ENCODE data around the gene TATDN2.
"Not testable (repeated sequence)": the region's sequence is repeated elsewhere in the genome, so short reads cannot be mapped to it uniquely, and the experiment has no call there.

Gene TATDN2

DNA sequence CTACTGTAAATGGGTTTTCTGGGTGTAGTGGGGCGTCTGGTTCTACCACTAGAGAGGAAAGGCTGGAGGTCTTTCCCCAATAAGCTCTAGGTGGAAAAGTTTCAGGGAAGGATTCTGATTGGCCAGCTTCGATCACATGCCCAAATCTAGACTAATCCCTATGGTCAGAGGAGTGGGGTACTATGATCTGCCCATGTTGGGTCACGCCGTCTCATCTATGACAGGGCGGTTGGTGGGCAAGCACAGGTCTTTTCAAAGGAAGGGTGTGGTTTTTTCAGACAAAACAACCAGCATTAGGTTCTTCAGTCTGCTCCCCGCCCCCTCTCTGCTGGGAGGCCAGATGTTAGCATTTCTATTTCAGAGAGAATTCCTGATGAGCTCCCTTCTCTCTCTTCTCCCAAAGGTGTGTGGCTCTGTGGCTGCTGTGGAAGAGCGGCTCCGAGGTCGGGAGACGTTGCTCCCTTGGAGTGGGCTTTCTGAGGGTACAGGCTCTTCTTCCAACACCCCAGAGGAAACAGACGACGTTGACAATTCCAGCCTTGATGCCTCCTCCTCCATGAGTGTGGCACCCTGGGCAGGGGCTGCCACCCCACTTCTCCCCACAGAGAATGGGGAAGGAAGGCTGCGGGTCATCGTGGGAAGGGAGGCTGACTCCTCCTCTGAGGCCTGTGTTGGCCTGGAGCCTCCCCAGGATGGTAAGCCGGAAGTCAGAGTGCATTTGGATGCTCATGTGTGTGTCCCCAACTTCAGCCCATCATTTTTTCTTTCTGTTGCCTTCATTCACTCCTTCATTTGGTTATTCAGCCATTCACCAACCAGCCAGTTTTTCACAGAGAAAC lies 9.7 kb upstream of the TATDN2 start:
- no peak for DNase-seq (ENCODE audit: low spot score)

DNA sequence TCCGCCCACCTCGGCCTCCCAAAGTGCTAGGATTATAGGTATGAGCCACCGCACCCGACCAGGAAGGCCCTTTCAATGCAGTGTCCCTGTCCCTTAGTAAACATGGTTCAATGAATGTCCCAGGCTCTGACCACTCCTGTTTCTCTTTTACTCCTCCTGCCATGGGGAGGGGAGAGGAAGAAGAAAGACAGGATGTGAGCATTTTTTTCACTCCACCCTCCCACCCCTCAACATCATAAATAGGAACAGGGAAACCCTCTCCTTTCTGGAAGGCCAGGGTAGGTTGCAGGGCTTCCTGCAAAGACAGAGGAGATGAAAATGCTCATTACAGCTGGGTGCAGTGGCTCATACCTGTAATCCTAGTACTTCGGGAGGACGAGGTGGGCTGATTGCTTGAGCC lies 7.5 kb upstream of the TATDN2 start:
- no peak for DNase-seq (ENCODE audit: low spot score)

DNA sequence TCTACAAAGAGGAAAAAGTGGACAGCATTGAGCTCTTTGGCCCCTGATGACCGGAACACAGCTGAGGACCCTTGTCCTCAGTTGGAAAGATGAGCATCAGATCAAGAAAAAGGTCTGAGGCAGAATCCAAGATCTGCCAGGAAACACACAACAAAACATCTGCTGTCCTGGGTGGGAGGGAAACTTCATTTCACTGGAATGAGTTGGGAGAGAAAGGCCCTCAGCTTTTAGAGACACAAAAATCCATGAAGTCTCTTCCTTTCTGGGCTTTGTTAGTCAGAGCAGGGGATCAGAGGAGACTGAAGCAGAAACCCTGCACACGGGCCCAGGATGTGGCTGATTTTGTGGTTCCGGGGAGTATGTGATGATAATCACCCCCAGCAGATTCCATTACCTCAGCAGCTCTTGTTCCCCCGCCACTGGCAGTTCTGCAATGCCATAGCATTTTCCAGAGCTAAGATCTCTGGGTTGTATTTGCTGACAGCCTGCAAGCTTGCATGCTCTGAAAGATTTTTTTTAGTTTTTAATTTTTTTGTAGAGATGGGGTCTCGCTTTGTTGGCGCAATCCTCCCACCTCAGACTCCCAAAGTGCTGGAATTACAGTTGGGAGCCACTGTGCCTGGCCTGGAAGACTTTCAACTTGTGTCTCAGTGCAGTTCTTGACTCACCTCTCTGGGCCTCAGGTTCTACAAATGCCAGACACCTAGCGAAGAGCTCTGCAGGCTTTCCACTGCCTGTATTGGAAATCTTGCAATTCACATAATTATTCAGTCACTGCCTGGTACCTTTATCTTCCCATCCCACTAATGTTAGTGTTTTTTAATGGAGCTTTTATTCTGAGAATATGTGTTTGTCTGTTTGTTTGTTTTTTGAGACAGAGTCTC lies 5.8 kb upstream of the TATDN2 start:
- DNase-seq (ENCODE audit: low spot score), result no peak

DNA sequence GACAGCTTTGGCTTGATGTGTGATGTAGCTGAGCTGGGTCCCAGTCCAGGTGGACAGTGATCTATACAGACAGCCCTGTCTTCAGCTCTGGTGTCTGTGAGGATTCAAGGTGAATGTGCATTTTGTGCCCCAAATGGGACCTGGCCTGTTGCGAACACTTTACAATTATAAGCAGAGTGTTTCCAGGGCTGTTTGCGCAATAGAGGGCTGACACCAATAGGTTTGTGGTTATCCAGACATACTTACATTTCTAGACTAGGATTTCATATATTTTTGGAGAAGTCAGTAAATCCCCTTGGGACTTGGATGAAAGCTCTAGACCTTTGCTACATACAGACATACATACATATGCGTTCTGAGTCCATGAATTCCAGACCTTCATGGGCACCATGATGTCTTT lies 4.2 kb upstream of the TATDN2 start:
- DNase-seq (ENCODE audit: low spot score), result no peak

DNA sequence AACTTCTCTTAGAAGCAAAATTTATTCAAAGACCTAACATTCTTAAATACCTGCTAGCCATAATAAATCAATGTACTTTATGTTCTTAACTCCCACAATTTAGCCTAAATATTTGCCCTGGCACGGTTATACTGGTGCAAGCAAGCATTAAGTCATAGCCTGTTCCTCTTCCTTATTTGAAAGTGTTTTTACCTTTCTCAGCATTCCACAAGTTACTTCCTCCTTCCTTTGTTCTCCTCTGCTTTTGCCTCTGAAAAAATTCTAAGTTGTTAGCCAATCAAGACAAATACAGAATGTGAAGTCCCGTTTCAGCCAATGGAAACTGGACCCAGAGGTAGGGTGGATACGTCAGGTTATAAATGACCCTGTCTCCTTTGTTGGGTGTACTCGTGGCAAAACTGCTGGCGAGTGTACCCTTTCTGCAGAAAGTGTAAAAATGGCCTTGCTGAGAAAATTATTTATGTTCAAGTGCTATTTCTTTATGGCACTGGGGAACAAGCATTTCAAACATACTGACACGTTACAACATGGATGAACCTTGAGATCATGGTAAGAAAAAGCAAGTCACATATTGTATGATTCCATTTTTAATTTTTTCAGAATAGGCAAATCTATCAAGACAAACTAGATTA lies 3.1 kb upstream of the TATDN2 start:
- no peak for DNase-seq (ENCODE audit: low spot score)

DNA sequence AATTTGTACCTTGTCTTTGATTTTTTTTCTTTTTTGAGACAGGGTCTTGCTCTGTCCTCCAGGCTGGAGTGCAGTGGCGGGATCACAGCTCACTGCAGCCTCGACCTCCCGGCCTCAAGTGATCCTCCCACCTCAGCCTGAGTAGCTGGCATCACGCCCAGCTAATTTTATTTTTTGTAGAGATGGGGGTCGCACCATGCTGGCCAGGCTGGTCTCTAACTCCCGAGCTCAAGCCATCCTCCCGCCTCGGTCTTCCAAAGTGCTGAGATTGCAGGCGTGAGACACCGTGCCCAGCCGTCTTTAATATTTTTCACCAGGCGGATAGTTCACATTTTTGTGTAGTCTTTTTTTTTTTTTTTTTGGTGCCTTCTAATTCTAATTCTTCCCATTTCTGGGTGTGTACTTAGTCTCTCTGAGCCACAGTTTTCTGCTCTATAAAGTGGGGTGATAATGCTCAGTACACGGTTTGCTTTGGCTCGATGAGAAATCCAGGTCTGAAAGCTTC lies 528 bp upstream of the TATDN2 start:
- no peak for DNase-seq (ENCODE audit: low spot score)

DNA sequence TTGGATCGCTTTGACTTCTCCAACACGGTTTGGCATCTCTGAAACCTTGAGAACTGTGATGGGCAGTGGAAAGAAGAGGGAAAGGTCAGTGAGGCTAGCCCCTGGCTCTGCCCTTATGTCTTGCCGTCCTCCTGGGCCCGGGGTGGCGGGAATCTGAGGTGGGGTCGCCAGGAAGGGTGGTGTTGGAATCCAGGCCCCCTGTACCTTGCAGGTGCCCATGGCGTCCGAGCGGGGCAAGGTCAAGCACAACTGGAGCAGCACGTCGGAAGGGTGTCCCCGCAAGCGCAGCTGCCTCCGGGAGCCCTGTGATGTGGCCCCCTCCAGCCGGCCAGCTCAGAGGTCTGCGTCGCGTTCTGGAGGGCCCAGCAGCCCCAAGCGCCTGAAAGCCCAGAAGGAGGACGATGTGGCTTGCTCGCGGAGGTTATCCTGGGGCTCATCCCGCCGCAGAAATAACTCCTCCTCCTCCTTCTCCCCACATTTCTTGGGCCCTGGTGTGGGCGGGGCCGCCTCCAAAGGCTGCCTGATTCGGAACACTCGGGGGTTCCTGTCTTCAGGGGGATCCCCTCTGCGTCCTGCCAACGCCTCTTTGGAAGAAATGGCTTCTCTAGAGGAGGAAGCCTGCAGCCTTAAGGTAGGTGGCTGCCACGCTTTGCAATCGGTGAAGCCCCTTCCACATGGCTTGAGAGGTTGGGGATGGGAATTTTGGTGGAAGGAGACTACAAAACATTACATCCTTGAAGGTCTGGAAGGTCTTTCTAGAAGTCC lies 907 bp downstream of the TATDN2 start:
- DNase-seq (ENCODE audit: low spot score), result peak; percentile 13

DNA sequence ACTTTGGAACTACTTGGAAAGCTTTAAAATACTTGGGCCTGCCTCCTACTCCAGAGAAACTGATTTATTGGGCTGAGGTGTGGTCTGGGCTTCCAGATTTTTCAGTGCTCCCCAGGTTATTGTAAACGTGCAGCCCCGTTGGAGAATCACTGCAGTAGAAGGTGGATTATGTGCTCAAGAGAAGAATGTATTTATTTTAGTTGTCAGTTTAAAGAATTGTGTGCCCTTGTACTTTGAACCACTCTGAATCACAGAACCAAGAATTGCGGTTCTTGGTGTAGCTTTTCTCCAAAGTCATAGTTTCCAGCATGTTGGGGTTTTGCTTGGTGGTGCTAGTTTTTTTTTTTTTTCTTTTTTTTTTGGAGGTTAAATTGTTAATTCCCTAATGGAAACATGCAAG lies 1.6 kb downstream of the TATDN2 start:
- DNase-seq (ENCODE audit: low spot score), result no peak

DNA sequence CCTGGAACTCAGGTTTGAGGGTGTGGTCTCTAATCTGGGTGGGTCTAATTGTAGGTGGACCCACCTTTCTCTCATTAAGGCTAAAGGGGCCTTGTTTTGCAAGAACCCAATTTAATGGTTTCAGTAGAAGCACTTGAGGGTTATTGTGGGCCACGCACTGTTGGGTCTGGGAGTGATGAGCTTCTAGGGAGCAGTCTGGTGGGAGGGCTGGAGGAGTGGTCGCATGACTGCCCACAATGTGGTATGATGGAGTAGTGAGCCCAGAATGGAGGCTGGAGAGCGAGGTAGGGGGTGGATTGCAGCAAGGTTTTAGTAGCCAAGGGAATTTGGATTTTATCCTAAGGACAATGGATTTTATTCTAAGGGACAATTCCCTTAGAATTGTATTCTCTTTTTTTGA lies 2.7 kb downstream of the TATDN2 start:
- DNase-seq (ENCODE audit: low spot score), result no peak

DNA sequence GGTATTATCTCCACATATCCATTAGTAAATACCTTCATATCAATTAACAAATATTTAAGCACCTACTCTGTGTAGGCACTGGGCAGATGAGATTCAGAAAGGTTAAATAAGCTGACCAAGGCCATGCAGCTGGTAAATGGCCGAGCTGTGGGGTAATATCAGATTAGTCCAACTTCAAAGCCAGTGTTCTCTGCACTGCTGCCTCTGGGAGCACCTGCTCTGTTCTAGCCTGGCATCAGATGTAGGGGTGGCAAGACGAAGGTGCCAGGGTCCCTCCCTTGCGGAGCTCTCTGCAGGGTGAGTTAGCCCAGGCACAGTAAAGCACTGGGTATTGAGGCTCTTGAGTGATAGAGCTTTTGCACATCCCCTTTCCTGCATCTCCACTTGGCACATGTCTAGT lies 5.5 kb downstream of the TATDN2 start:
- DNase-seq (ENCODE audit: low spot score), result no peak

DNA sequence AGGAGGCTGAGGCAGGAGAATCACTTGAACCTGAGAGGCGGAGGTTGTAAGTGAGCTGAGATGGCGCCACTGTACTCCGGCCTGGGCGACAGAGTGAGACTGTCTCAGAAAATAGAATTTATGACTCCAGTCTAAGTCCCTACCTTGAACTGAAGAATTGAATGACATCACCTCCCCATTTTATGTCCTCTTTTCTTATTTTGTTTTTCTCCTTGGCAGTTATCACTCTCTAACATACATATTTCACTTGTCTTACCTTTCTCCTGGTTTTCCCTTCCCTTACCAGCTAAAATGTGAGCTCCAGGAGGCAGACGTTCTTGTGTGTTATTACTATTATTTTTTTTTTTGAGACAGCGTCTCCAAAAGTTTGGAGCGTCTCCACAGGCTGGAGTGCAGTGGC lies 7.6 kb downstream of the TATDN2 start:
- DNase-seq (ENCODE audit: low spot score), result no peak

DNA sequence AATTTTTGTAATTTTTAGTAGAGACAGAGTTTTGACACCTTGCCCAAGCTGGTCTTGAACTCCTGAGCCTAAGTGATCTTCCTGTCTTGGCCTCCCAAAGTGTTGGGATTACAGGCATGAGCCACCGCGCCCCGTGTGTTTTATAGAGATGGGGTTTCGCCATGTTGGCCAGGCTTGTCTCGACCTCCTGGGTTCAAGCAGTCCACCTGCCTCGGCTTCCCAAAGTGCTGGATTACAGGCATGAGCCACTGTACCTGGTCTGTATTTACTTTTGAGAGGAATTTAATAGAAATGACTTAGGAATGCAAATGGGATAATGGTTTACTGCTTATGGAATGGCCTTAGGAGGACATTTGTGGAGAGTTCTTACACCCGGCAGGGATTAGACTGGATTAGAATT lies 10.8 kb downstream of the TATDN2 start:
- no peak for DNase-seq (ENCODE audit: low spot score)

DNA sequence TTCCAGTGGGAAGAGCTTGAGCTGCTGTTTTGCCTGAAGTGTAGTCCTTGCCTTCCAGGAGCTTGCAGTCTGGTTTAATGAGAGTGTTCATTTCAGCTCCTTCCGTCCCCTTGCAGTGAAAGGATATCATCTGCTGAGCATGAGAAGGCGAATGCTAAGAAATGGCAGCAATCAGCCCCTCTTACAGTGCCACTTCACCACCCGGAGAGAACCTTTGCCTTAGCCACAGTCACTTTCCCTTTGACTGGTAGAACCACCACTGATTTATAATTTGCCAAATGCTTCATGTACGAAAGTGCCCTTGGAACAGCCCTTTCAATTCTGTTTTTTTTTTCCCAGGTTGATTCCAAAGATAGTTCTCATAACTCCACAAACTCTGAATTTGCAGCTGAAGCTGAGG lies 11.5 kb downstream of the TATDN2 start:
- DNase-seq (ENCODE audit: low spot score), result no peak

DNA sequence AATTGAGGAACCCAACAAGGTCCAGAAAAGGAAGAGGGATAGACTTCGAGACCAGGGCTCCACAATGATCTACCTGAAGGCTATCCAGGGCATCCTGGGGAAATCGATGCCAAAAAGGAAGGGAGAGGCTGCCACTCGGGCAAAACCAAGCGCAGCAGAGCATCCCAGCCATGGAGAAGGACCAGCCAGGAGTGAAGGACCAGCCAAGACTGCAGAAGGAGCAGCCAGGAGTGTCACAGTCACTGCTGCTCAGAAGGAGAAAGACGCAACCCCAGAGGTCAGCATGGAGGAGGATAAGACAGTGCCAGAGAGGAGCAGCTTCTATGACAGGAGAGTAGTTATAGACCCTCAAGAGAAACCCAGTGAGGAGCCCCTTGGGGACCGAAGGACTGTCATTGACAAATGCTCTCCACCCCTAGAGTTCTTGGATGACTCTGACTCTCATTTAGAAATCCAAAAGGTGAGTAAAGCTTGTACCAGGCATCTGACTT lies 12.0 kb downstream of the TATDN2 start:
- no peak for DNase-seq (ENCODE audit: low spot score)

DNA sequence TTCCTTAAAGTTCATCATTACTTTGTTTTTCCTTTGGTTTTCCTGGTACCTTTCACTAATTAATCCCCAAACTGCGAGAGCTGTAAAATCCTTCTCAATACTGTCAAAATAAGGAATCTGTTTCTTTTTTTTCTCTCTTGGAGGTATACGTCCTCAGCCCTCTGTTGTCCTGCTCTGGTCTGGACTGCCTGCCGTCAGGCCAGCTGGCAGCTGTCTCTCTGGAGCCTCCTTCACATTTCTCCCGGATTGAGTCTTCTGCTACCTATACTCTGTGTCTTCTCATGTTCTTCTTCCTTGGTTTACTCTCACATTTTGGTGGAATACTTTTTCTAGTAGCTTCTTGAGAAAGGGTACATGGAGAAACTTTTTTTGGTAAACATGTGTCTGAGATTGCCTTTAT lies 13.8 kb downstream of the TATDN2 start:
- DNase-seq (ENCODE audit: low spot score), result no peak

DNA sequence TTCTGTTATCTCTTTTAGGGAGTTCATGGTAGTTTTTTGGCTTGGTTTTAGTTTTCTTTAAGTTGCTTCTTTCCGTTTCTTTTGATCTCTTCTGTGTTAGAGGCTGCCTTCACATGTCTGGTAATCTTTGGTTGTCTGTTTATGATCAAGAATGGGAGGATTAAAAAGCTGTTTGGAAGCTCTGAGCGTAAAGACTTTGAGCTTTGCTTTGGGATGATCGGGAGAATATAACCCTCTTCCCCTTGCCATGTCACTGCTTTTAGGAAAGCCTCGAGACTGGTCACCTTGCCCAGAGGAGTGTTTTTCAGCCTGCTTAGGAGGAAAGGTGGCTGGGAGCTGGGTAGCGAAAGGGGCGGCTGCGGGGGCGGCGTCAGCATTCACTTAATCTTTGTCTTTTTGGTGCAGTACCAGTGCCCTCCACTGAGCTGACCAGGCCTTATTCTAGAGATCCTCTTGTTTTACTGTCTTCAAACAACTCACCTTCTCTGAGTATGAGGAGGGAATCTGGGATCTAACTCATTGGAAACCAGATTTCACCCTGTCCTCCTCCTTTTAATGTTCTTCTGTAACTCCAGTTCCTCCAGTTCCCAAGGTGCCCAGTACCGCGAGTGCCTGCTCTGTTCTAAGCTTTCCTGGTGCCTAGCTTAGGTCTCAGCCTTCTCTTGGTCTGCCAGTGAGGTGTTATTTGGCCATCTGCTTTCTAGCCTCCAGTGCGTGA lies 15.5 kb downstream of the TATDN2 start:
- DNase-seq (ENCODE audit: low spot score), result no peak

DNA sequence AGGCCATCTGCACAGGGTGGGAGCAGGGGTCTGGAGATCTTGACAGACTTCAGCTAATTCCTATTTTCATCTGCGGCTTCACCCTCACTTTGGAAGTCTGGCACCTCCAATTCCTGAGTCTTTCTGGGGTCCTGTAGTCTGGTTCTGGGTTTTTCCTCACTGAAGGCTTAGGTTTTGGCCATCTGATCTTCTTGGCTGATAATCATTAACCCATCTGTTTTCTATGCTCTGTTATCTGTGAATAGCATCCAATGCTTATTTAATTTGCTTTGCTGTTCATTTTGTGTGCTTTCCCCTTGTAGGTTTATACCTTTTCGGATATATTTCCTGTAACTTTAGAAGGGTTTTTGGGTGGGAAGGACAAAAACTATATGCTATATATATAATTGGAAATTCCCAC lies 17.6 kb downstream of the TATDN2 start:
- no peak for DNase-seq (ENCODE audit: low spot score)

DNA sequence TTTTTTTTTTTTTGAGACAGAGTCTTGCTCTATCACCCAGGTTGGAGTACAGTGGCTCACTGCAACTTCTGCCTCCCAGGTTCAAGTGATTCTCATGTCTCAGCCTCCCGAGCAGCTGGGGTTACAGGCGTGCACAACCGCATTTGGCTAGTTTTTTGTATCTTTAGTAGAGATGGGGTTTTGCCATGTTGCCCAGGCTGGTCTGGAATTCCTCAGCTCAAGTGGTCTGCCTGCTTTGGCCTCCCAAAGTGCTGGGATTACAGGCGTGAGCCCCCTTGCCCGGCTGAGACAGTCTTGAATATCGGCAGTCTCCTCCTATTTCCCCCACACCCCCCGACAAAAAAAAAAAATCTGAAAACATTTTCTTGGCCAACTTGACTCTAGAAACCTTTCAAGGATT lies 18.7 kb downstream of the TATDN2 start:
- DNase-seq (ENCODE audit: low spot score), result not testable (repeated sequence)

DNA sequence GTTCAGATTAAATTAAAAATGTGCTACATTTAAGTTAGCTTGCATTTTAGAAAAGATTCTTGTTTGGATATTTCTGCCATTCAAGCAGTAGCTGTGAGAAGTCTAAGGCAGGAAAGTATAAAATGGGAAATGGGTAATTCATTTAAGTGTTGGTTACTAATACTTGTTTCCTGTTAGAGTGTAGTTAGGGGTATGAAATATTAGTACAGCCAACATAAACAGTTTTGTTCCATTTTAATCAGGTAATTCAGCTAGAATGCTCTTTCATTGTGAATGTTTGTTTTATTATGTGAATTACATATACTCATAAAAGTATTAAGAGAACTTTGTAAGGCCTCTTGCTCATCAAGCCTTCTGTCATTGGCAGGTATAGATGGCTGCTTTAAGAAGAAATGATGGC lies 19.9 kb downstream of the TATDN2 start:
- no peak for DNase-seq (ENCODE audit: low spot score)

DNA sequence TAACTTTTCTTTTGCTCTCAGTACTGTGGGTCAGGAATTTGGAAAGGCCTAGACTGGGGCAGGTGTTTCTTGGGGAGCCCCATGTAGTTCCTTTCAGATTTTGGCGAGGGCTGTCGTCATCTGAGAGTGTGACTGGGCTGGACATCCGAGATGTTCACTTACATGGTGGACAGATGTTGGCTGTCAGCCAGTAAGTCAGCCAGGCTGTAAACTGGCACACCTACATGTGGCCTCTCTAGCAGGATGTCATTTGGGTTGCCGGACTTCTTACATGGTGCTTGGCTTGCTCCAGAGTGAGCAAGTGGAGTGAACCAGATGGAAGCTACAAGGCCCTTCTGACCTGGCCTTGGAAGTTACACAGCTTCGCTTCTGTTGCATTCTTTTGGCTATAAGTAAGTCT lies 20.7 kb downstream of the TATDN2 start:
- no peak for DNase-seq (ENCODE audit: low spot score)

DNA sequence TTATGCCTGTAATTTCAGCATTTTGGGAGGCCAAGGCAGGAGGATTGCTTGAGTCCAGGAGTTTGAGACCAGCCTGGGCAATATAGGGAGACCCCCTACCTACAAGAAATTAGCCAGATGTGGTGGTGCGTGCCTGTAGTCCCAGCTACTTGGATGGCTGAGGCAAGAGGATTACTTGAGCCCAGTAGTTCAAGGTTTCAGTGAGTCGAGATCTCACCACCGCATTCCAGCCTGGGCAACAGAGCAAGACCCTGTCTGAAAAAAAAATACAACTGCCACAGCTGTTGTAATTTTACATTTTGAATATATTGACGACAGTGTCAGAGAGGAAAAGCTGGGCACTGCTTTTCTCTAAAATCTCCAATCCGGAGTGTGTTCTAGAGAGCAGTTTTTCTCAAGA lies 21.2 kb downstream of the TATDN2 start:
- no peak for DNase-seq (ENCODE audit: low spot score)

All from globus pallidus (tissue), 1 donor.